OCI-LY7 (cell line): ENCODE data around the gene SLC1A7. TPM values are rescaled to one million over a fixed set of nuclear protein-coding genes. Genes with fewer than 3 reads are reported as not detected.

ENCODE experiments used
- BruUV-seq: library from RNA; stranded (reverse); fragments of 400-500 nt; replicated peaks from 2 replicates; lab custom pipeline; 2021; lab: Mats Ljungman, UMichigan
- CTCF ChIA-PET: fragments of 300-600 bp; sonication (Branson Sonifier 250); formaldehyde crosslinking; loops from one replicate; lab custom pipeline; 2022; ENCODE audit warnings: antibody characterized with exemption; ENCODE audit not compliant: unreplicated experiment; lab: Charles Lee
- POLR2A ChIA-PET: fragments of 300-600 bp; sonication (Branson Sonifier 250); formaldehyde crosslinking; loops from one replicate; lab custom pipeline; 2022; ENCODE audit warnings: antibody characterized with exemption; lab: Charles Lee
- DNase-seq: peaks from one replicate; pipeline ENCODE4 v3.0.0-alpha.2; 2015; ENCODE audit warnings: low spot score
- H2AFZ ChIP-seq: fragments of 200-600 bp; sonication (generic), shearing (Covaris generic); 2 replicates; pipeline ENCODE4 v1.6.1; 2014; ENCODE audit warnings: mild to moderate bottlenecking, antibody characterized with exemption, low read length, moderate library complexity
- H3K27ac ChIP-seq: fragments of 200-600 bp; sonication (generic); 2 replicates; pipeline ENCODE4 v1.5.1; 2014; ENCODE audit warnings: mixed run types, low read depth, mild to moderate bottlenecking, moderate library complexity, low read length, inconsistent platforms; ENCODE audit not compliant: poor library complexity, severe bottlenecking
- H3K36me3 ChIP-seq: fragments of 200-600 bp; sonication (generic); 2 replicates; pipeline ENCODE4 v1.6.1; 2014; ENCODE audit warnings: mild to moderate bottlenecking, antibody characterized with exemption, low read length, moderate library complexity, mixed read lengths; ENCODE audit not compliant: insufficient read depth
- H3K4me1 ChIP-seq: fragments of 200-600 bp; sonication (generic); 2 replicates; pipeline ENCODE4 v1.5.1; 2014; ENCODE audit warnings: mild to moderate bottlenecking, low read length; ENCODE audit not compliant: insufficient read depth, poor library complexity, severe bottlenecking
- H3K4me2 ChIP-seq: fragments of 200-600 bp; sonication (generic); 2 replicates; pipeline ENCODE4 v1.6.1; 2014; ENCODE audit warnings: mild to moderate bottlenecking, low read length
- H3K4me3 ChIP-seq: fragments of 200-600 bp; sonication (generic); 2 replicates; pipeline ENCODE4 v1.5.1; 2014; ENCODE audit warnings: mild to moderate bottlenecking, low read depth, low read length; ENCODE audit not compliant: poor library complexity, severe bottlenecking
- H3K79me2 ChIP-seq: fragments of 200-600 bp; sonication (generic); 2 replicates; pipeline ENCODE4 v1.6.1; 2016; ENCODE audit warnings: low read depth, mild to moderate bottlenecking, low read length, moderate library complexity, mixed read lengths; ENCODE audit not compliant: insufficient read depth
- H3K9me2 ChIP-seq: fragments of 200-600 bp; sonication (generic); 2 replicates; pipeline ENCODE4 v1.6.1; 2016; ENCODE audit warnings: mild to moderate bottlenecking, low read length, mixed read lengths; ENCODE audit not compliant: insufficient read depth
- H3K9me3 ChIP-seq: fragments of 200-600 bp; sonication (generic); 2 replicates; pipeline ENCODE4 v1.6.1; 2014; ENCODE audit warnings: mild to moderate bottlenecking, mixed run types, low read length, mixed read lengths
- H4K20me1 ChIP-seq: fragments of 200-600 bp; sonication (generic); 2 replicates; pipeline ENCODE4 v1.6.1; 2014; ENCODE audit warnings: mild to moderate bottlenecking, antibody characterized with exemption, low read length, moderate library complexity, mixed read lengths; ENCODE audit not compliant: insufficient read depth
- CTCF ChIP-seq: fragments of 200-600 bp; sonication (generic); conservative IDR thresholded peaks from 2 replicates; pipeline ENCODE4 v1.5.1; 2014; ENCODE audit warnings: mild to moderate bottlenecking, antibody characterized with exemption, low read length, moderate library complexity, mixed read lengths
- EZH2phosphoT487 ChIP-seq: fragments of 200-600 bp; sonication (generic); IDR thresholded peaks from 2 replicates; pipeline ENCODE4 v1.6.1; 2018; ENCODE audit warnings: low read depth, borderline replicate concordance, mild to moderate bottlenecking, mixed run types, antibody characterized with exemption, low read length, moderate library complexity, mixed read lengths
- intact Hi-C: fragments of 100-400 bp; cut with micrococcal nuclease; formaldehyde crosslinking; loops from one replicate; pipeline ENCODE4 v1.10.0; 2022; ENCODE audit not compliant: unreplicated experiment
- total RNA-seq, 2 experiments: library from RNA; depleted of rRNA in 1 of 2; stranded (reverse); fragments of >200 nt in 1 of 2; shearing (Covaris generic) in 1 of 2; gene quantifications; 2 replicates each; pipeline ENCODE4 v1.2.3, GENCODE V29; 2014 to 2022

SLC1A7 gene
- total RNA-seq, 2 experiments from 2014 or later: not detected

GRCh38 chr1:53088616-53089300, 53.7 kb downstream of the SLC1A7 start:
- DNase-seq: no peak
- Histone ChIP-seq H3K27ac (no peak overlapping the region), H3K79me2 (no peaks in the 10 kb centered on the region), H2AFZ (no peak overlapping the region), H3K9me2 (no peaks in the 10 kb centered on the region), H3K36me3 (no peaks in the 10 kb centered on the region), H3K4me2 (no peak overlapping the region), H3K9me3 (no peaks in the 10 kb centered on the region), H4K20me1 (no peaks in the 10 kb centered on the region), H3K4me3 (no peak overlapping the region), H3K4me1 (no peaks in the 10 kb centered on the region)
- intact Hi-C loops: no loop called here
- ChIA-PET POLR2A (interaction anchor here (0.6 kb wide), 1 partner anchor 359 kb away, joined by 3 read pairs; no protein-coding TSS in a partner anchor), CTCF (no interaction called here)
- BruUV-seq: no TSS peak
- TF ChIP-seq EZH2phosphoT487 (no peak), CTCF (no peak)

DNA sequence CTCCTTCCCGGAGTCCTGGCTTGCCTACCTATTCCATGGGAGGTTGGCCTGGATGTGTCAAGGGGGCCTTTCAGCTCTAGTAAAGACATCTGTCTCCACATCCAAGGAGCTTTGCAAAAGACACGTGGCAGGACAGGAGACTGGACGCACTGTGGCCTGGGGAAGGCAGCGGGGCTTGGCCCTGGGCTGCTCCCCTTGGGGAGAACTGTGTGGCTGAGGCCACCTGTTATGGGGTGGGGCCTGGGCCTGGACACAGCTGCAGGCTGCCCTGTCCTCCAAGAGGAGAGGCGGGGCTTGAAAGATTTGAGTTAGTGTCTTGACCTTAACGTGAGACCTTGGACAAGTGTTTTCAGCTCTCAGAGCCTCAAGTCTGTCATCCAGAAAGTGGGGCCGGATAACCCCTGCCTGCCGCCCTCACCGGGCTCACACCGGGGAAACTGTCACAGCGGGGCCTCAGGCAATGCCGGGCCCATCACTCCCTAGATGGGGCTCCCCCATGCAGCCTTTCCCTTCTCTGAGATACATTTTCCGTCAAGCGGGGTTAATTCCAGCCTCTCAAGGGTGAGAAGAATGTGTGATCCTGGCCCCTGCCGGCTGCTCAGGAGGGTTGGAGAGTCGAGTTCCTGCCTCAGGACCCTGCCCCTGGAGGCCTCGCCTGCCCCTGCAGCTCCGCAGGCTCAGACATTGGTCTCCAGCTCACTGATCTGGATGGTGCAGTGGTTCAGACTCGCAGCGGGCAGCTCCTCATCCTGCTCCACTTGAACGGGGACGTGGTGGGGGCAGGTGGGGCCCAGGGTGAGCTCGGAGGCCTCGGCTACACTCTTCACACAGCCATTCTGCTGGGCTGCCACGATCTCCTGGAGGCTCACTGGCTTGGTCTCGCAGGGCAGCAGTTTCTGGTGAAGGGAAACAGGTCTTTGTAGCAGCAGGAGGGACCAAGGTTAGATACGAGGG, 54.8 kb downstream of the SLC1A7 start:
- ChIA-PET CTCF (interaction anchor here (0.5 kb wide), 1 partner anchor 1332 kb away, joined by 4 read pairs; no protein-coding TSS in a partner anchor), POLR2A (no interaction called here)
- BruUV-seq: no TSS peak
- Histone ChIP-seq H3K4me1 (no peaks in the 10 kb centered on the region), H3K4me3 (no peak overlapping the region), H3K36me3 (no peaks in the 10 kb centered on the region), H3K79me2 (no peaks in the 10 kb centered on the region), H3K4me2 (no peak overlapping the region), H4K20me1 (no peaks in the 10 kb centered on the region), H3K9me3 (no peaks in the 10 kb centered on the region), H3K27ac (no peak overlapping the region), H3K9me2 (no peaks in the 10 kb centered on the region), H2AFZ (no peak overlapping the region)
- intact Hi-C loops: no loop called here
- TF ChIP-seq CTCF: no peak
- TF ChIP-seq EZH2phosphoT487: no peak
- no peak for DNase-seq
